Karpas-422 (cell line): Measurements from ENCODE around the gene UQCRC1. TPM values are rescaled to one million over a fixed set of nuclear protein-coding genes. Genes with fewer than 3 reads are reported as not detected.

Source experiments
- DNase-seq: peaks from one replicate; pipeline ENCODE4 v3.0.0-alpha.2; 2015
- H2AFZ ChIP-seq: fragments of 200-600 bp; sonication (generic); 2 replicates; pipeline ENCODE4 v1.6.1; 2014; ENCODE audit warnings: antibody characterized with exemption, low read length, mixed read lengths
- H3K27ac ChIP-seq: fragments of 200-600 bp; sonication (generic); 2 replicates; pipeline ENCODE4 v1.5.1; 2014; ENCODE audit warnings: mild to moderate bottlenecking, low read length, moderate library complexity
- H3K27me3 ChIP-seq: fragments of 200-600 bp; sonication (generic); 2 replicates; pipeline ENCODE4 v1.6.1; 2014; ENCODE audit warnings: low read length, mixed read lengths
- H3K36me3 ChIP-seq: fragments of 200-600 bp; sonication (generic); 2 replicates; pipeline ENCODE4 v1.6.1; 2014; ENCODE audit warnings: low read length, mixed read lengths; ENCODE audit not compliant: insufficient read depth
- H3K4me1 ChIP-seq: fragments of 200-600 bp; sonication (generic); 2 replicates; pipeline ENCODE4 v1.6.1; 2014; ENCODE audit warnings: mild to moderate bottlenecking, low read length, mixed read lengths
- H3K4me2 ChIP-seq: fragments of 200-600 bp; sonication (generic); 2 replicates; pipeline ENCODE4 v1.6.1; 2014; ENCODE audit warnings: low read length, low read depth, mild to moderate bottlenecking; ENCODE audit not compliant: poor library complexity, severe bottlenecking
- H3K4me3 ChIP-seq: fragments of 200-600 bp; sonication (generic); 2 replicates; pipeline ENCODE4 v1.5.1; 2014; ENCODE audit warnings: mild to moderate bottlenecking, antibody characterized with exemption, low read length, mixed read lengths
- H3K79me2 ChIP-seq: fragments of 200-600 bp; sonication (generic); 2 replicates; pipeline ENCODE4 v1.6.1; 2014; ENCODE audit warnings: mild to moderate bottlenecking, low read length, mixed read lengths
- H3K9ac ChIP-seq: fragments of 200-600 bp; sonication (generic); 2 replicates; pipeline ENCODE4 v1.6.0; 2014; ENCODE audit warnings: low read length
- H3K9me2 ChIP-seq: fragments of 200-600 bp; sonication (generic), shearing (Covaris generic); replicated peaks from 2 replicates; pipeline ENCODE4 v1.6.0; 2014; ENCODE audit warnings: mild to moderate bottlenecking, low read length, moderate library complexity; ENCODE audit not compliant: insufficient read depth
- H3K9me3 ChIP-seq: fragments of 300-700, 200-600 bp; sonication (generic); 2 replicates; pipeline ENCODE4 v1.6.1; 2014; ENCODE audit warnings: low read length, mixed read lengths
- H4K20me1 ChIP-seq: fragments of 200-600 bp; sonication (generic); 2 replicates; pipeline ENCODE4 v1.6.1; 2014; ENCODE audit warnings: mild to moderate bottlenecking, antibody characterized with exemption, low read length, low read depth; ENCODE audit not compliant: insufficient read depth
- total RNA-seq: library from RNA; depleted of rRNA; stranded (reverse); fragments of >200 nt; shearing (Covaris generic); gene quantifications from 2 replicates; pipeline ENCODE4 v1.2.3, GENCODE V29; 2014; ENCODE audit warnings: low replicate concordance

The UQCRC1 gene
- total RNA-seq, 1 experiment from 2014 or later = 80.3 TPM

- H3K4me2 ChIP-seq = no peak overlapping the region
- DNase-seq = no peak
- no peaks in the 10 kb centered on the region for H3K9me3 ChIP-seq
- H3K79me2 ChIP-seq = peaks cover 17% of the 10 kb centered on the region
- H2AFZ ChIP-seq = no peak overlapping the region
- H3K27ac ChIP-seq = no peak overlapping the region
- H3K9me2 ChIP-seq = no peaks in the 10 kb centered on the region
- H4K20me1 ChIP-seq = no peaks in the 10 kb centered on the region
- H3K36me3 ChIP-seq = no peaks in the 10 kb centered on the region; the same call in 1 of the 2 replicates
- H3K4me3 ChIP-seq = no peak overlapping the region
- H3K4me1 ChIP-seq = peaks cover 10% of the 10 kb centered on the region
- no peak overlapping the region for H3K9ac ChIP-seq
- no peaks in the 10 kb centered on the region for H3K27me3 ChIP-seq
Measured at GRCh38 chr3:48630407-48630806, 21.0 kb upstream of the UQCRC1 start.

- no peak for DNase-seq
- Histone ChIP-seq H3K79me2 (peaks cover 15% of the 10 kb centered on the region), H3K36me3 (no peaks in the 10 kb centered on the region; the same call in 1 of the 2 replicates)
Measured at GRCh38 chr3:48629894-48630293, 20.4 kb upstream of the UQCRC1 start.

GRCh38 chr3:48628277-48629017 lies 19.0 kb upstream of the UQCRC1 start:
- Histone ChIP-seq H3K9ac (no peak overlapping the region), H3K27me3 (no peaks in the 10 kb centered on the region), H2AFZ (no peak overlapping the region), H4K20me1 (no peaks in the 10 kb centered on the region), H3K9me3 (no peaks in the 10 kb centered on the region), H3K4me2 (no peak overlapping the region), H3K79me2 (0 out of 2 replicates have a peak, but pooled peaks cover under 1% of the 10 kb centered on the region), H3K4me1 (no peaks in the 10 kb centered on the region), H3K27ac (no peak overlapping the region), H3K36me3 (no peaks in the 10 kb centered on the region; the same call in 1 of the 2 replicates), H3K4me3 (no peak overlapping the region), H3K9me2 (no peaks in the 10 kb centered on the region)
- no peak for DNase-seq

More at GRCh38 chr3:48629894-48630293, 20.4 kb upstream of the UQCRC1 start:
- H4K20me1 ChIP-seq = no peaks in the 10 kb centered on the region
- H3K4me3 ChIP-seq = no peak overlapping the region
- no peaks in the 10 kb centered on the region for H3K9me3 ChIP-seq
- H3K9ac ChIP-seq = no peak overlapping the region
- H3K4me2 ChIP-seq = no peak overlapping the region
- H3K9me2 ChIP-seq = no peaks in the 10 kb centered on the region
- H2AFZ ChIP-seq = no peak overlapping the region
- H3K27me3 ChIP-seq = no peaks in the 10 kb centered on the region
- no peak overlapping the region for H3K27ac ChIP-seq
- peaks cover 10% of the 10 kb centered on the region for H3K4me1 ChIP-seq

GRCh38 chr3:48625600-48625999 lies 16.2 kb upstream of the UQCRC1 start:
- H3K9ac ChIP-seq = no peak overlapping the region
- DNase-seq = no peak

GRCh38 chr3:48624767-48625166 lies 15.3 kb upstream of the UQCRC1 start:
- H3K9me2 ChIP-seq = no peaks in the 10 kb centered on the region
- DNase-seq = no peak
- H3K27me3 ChIP-seq = no peaks in the 10 kb centered on the region
- H3K4me2 ChIP-seq = no peak overlapping the region
- H3K4me1 ChIP-seq = no peaks in the 10 kb centered on the region
- H4K20me1 ChIP-seq = no peaks in the 10 kb centered on the region
- H3K9ac ChIP-seq = no peak overlapping the region
- H3K27ac ChIP-seq = no peak overlapping the region
- no peaks in the 10 kb centered on the region for H3K79me2 ChIP-seq
- H3K36me3 ChIP-seq = no peaks in the 10 kb centered on the region; the same call in 1 of the 2 replicates
- H2AFZ ChIP-seq = no peak overlapping the region
- no peak overlapping the region for H3K4me3 ChIP-seq
- H3K9me3 ChIP-seq = no peaks in the 10 kb centered on the region

More at GRCh38 chr3:48625600-48625999, 16.2 kb upstream of the UQCRC1 start:
- Histone ChIP-seq H3K36me3 (no peaks in the 10 kb centered on the region; the same call in 1 of the 2 replicates), H2AFZ (no peak overlapping the region), H3K27me3 (no peaks in the 10 kb centered on the region), H3K4me2 (no peak overlapping the region), H3K4me3 (no peak overlapping the region), H3K79me2 (no peaks in the 10 kb centered on the region), H3K9me3 (no peaks in the 10 kb centered on the region), H3K4me1 (no peaks in the 10 kb centered on the region), H3K27ac (no peak overlapping the region), H4K20me1 (no peaks in the 10 kb centered on the region), H3K9me2 (no peaks in the 10 kb centered on the region)

- no peaks in the 10 kb centered on the region; the same call in 1 of the 2 replicates for H3K9me3 ChIP-seq
- no peaks in the 10 kb centered on the region for H3K4me1 ChIP-seq
- no peak overlapping the region for H3K27ac ChIP-seq
- no peak for DNase-seq
- no peaks in the 10 kb centered on the region for H4K20me1 ChIP-seq
- no peaks in the 10 kb centered on the region for H3K27me3 ChIP-seq
- H3K4me3 ChIP-seq = no peak overlapping the region
- H3K79me2 ChIP-seq = no peaks in the 10 kb centered on the region
- H3K4me2 ChIP-seq = no peak overlapping the region
- H3K9me2 ChIP-seq = no peaks in the 10 kb centered on the region
- no peaks in the 10 kb centered on the region; the same call in 1 of the 2 replicates for H3K36me3 ChIP-seq
- H2AFZ ChIP-seq = no peak overlapping the region
- H3K9ac ChIP-seq = no peak overlapping the region
Measured at GRCh38 chr3:48623851-48624547, 14.6 kb upstream of the UQCRC1 start.

- H3K4me1 ChIP-seq = no peaks in the 10 kb centered on the region
- no peaks in the 10 kb centered on the region for H4K20me1 ChIP-seq
- H3K36me3 ChIP-seq = no peaks in the 10 kb centered on the region; the same call in 1 of the 2 replicates
- no peaks in the 10 kb centered on the region for H3K9me2 ChIP-seq
- H2AFZ ChIP-seq = no peak within 1 kb of the TSS
- H3K27ac ChIP-seq = no peak within 1 kb of the TSS
- H3K79me2 ChIP-seq = no peaks in the 10 kb centered on the region
- H3K9me3 ChIP-seq = peaks cover 15% of the 10 kb centered on the region
- H3K9ac ChIP-seq = no peak within 1 kb of the TSS
- no peak within 1 kb of the TSS for H3K4me2 ChIP-seq
- no peaks in the 10 kb centered on the region for H3K27me3 ChIP-seq
- DNase-seq = no peak
- H3K4me3 ChIP-seq = no peak within 1 kb of the TSS
Measured at GRCh38 chr3:48621461-48621869, 12.0 kb upstream of the UQCRC1 start, which contains the start of gene TMEM89. TMEM89 (minus strand) TSS chr3:48621769; CDS start chr3:48621756, 13 bp downstream.
